Caco-2 (cell line): Measurements from ENCODE around the gene ERBB3. TPM values are rescaled to one million over a fixed set of nuclear protein-coding genes. Genes with fewer than 3 reads are reported as not detected.

ENCODE experiments used
- BruUV-seq: library from RNA; stranded (reverse); fragments of 400-500 nt; replicated peaks from 2 replicates; lab custom pipeline; 2021; lab: Mats Ljungman, UMichigan
- CTCF ChIA-PET: fragments of 300-600 bp; sonication (Branson Sonifier 250); formaldehyde crosslinking; loops from one replicate; lab custom pipeline; 2022; ENCODE audit warnings: antibody characterized with exemption; lab: Charles Lee
- POLR2A ChIA-PET: fragments of 300-600 bp; sonication (Branson Sonifier 250); formaldehyde crosslinking; loops from one replicate; lab custom pipeline; 2022; ENCODE audit warnings: antibody characterized with exemption; lab: Charles Lee
- DNase-seq, 2 experiments: peaks; one replicate each; pipeline versions ENCODE4 v3.0.0 to v3.0.0-alpha.2; 2020 to 2022
- H3K27me3 ChIP-seq: replicated peaks from 2 replicates; pipeline ENCODE4 v1.6.0; 2011; ENCODE audit warnings: low read length; ENCODE audit not compliant: control insufficient read depth, insufficient read depth
- H3K36me3 ChIP-seq: 2 replicates; pipeline ENCODE4 v1.5.1; 2011; ENCODE audit warnings: low read length; ENCODE audit not compliant: control insufficient read depth, insufficient read depth
- H3K4me1 ChIP-seq: fragments of 250-450 bp; sonication (Bioruptor Pico); 2 replicates; pipeline ENCODE4 v1.5.1; 2020; ENCODE audit warnings: mild to moderate bottlenecking
- H3K4me3 ChIP-seq: 2 replicates; pipeline ENCODE4 v1.5.1; 2011; ENCODE audit warnings: low read depth, mild to moderate bottlenecking, control low read depth, low read length
- H3K9me3 ChIP-seq: fragments of 250-450 bp; sonication (Bioruptor Pico); 2 replicates; pipeline ENCODE4 v1.5.1; 2020; ENCODE audit warnings: mild to moderate bottlenecking, moderate library complexity
- H3K27ac Mint-ChIP-seq: one replicate; pipeline ENCODE4 v1.8.0; 2022; ENCODE audit warnings: mixed read lengths; ENCODE audit not compliant: unreplicated experiment
- H3K27me3 Mint-ChIP-seq: one replicate; pipeline ENCODE4 v1.8.0; 2022; ENCODE audit warnings: mixed read lengths; ENCODE audit not compliant: insufficient read depth, unreplicated experiment
- H3K36me3 Mint-ChIP-seq: one replicate; pipeline ENCODE4 v1.8.0; 2022; ENCODE audit warnings: mild to moderate bottlenecking, mixed read lengths; ENCODE audit not compliant: insufficient read depth, unreplicated experiment
- H3K4me1 Mint-ChIP-seq: one replicate; pipeline ENCODE4 v1.8.0; 2022; ENCODE audit warnings: low read depth, mixed read lengths; ENCODE audit not compliant: unreplicated experiment
- H3K4me3 Mint-ChIP-seq: one replicate; pipeline ENCODE4 v1.8.0; 2022; ENCODE audit warnings: mild to moderate bottlenecking, moderate library complexity, mixed read lengths; ENCODE audit not compliant: unreplicated experiment
- H3K9me3 Mint-ChIP-seq: one replicate; pipeline ENCODE4 v1.8.0; 2022; ENCODE audit warnings: mixed read lengths; ENCODE audit not compliant: unreplicated experiment
- intact Hi-C: fragments of 100-400 bp; cut with micrococcal nuclease; formaldehyde crosslinking; loops from one replicate; pipeline ENCODE4 v1.10.0; 2022; ENCODE audit not compliant: unreplicated experiment
- total RNA-seq: library from RNA; stranded (reverse); gene quantifications from 2 replicates; pipeline ENCODE4 v1.2.3, GENCODE V29; 2022
- TF ChIP-seq, protein P1 (sequence below), 2 experiments: fragments of 200-600 bp in 1 of 2; IDR thresholded peaks; 1 replicate in 1 of 2; 2 replicates in 1 of 2; pipeline versions ENCODE4 v1.5.1 to v1.8.0; 2011 to 2022; ENCODE audit warnings: antibody characterized with exemption in 1 of 2, control low read depth in 1 of 2, inconsistent platforms in 1 of 2, low read depth in 1 of 2, low read length in 1 of 2, mild to moderate bottlenecking in 1 of 2, moderate library complexity in 1 of 2; ENCODE audit not compliant: insufficient read depth in 1 of 2, severe bottlenecking in 1 of 2, unreplicated experiment in 1 of 2

Gene ERBB3
- total RNA-seq, 1 experiment from 2014 or later = 109 TPM

DNA sequence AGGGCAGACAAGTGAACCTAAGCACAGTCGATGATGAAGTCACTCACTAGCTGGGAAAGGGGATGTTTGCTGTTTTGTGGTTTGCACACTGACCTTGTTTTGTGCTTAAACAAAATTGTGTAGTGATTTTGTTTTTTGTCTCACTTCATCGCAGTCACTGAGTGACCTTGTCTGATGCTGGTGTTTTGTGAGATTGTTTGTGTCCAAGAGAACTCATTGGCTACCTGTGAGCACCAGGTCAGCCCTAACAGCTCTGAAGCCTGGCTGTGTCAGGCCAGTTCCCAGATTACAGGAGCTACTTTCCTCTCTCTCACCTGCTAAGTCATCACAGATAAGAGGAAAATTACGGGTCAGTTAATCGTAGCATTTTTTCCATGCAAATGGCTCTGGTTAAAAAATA lies 44.2 kb downstream of the ERBB3 start:
- H3K9me3 ChIP-seq = no peaks in the 10 kb centered on the region
- H3K9me3 Mint-ChIP-seq = no peaks in the 10 kb centered on the region
- peaks cover 28% of the 10 kb centered on the region for H3K4me1 Mint-ChIP-seq
- no peaks in the 10 kb centered on the region for H3K27me3 Mint-ChIP-seq
- H3K27ac Mint-ChIP-seq = peak overlapping the region; percentile 19
- H3K36me3 Mint-ChIP-seq = peaks cover 26% of the 10 kb centered on the region
- TF ChIP-seq, protein P1, sequence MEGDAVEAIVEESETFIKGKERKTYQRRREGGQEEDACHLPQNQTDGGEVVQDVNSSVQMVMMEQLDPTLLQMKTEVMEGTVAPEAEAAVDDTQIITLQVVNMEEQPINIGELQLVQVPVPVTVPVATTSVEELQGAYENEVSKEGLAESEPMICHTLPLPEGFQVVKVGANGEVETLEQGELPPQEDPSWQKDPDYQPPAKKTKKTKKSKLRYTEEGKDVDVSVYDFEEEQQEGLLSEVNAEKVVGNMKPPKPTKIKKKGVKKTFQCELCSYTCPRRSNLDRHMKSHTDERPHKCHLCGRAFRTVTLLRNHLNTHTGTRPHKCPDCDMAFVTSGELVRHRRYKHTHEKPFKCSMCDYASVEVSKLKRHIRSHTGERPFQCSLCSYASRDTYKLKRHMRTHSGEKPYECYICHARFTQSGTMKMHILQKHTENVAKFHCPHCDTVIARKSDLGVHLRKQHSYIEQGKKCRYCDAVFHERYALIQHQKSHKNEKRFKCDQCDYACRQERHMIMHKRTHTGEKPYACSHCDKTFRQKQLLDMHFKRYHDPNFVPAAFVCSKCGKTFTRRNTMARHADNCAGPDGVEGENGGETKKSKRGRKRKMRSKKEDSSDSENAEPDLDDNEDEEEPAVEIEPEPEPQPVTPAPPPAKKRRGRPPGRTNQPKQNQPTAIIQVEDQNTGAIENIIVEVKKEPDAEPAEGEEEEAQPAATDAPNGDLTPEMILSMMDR (IDR thresholded peaks at IDR 0.05; ENCODE audit: insufficient read depth in 1 of 2, low read depth in 1 of 2, low read length in 1 of 2, severe bottlenecking in 1 of 2, unreplicated experiment in 1 of 2) = no peak
- H3K27me3 ChIP-seq = no peaks in the 10 kb centered on the region
- no peak overlapping the region for H3K4me3 Mint-ChIP-seq
- POLR2A ChIA-PET = no interaction called here
- CTCF ChIA-PET = interaction anchor here (0.6 to 1.2 kb wide), 3 partner anchors 19 to 179 kb away, joined by 3 to 4 read pairs (median 3); partner anchors contain the start of gene SMARCC2
- intact Hi-C loops = no loop called here
- BruUV-seq = no TSS peak
- H3K4me3 ChIP-seq = no peak overlapping the region
- peaks cover 25% of the 10 kb centered on the region for H3K4me1 ChIP-seq
- H3K36me3 ChIP-seq = no peaks in the 10 kb centered on the region
- no peak for DNase-seq

DNA sequence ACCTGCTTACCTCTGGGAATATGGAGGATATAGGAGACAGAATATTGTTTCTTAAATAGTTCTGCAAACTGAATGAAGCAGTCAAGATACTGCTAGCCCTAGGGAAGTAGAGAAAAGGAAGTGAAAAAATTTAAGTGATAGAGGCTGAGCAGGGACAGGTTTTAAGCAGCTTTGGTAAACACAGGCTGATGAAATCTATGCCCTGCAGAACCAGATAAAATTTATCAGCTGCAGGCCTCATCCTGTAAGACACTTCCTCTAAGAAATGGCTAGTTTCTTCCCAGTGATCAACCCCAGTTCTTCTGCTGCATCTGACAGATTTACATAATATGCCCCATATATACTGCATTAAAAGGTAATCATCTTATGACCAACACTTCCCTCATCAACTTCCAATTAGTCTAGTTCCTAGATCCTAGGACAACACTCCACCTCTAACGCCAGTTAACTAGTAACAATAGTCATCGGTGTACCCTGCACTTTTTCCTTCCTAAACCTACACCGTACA lies 46.8 kb downstream of the ERBB3 start:
- TF ChIP-seq, protein P1 (IDR thresholded peaks at IDR 0.05; ENCODE audit: insufficient read depth in 1 of 2, low read depth in 1 of 2, low read length in 1 of 2, severe bottlenecking in 1 of 2, unreplicated experiment in 1 of 2) = no peak
- BruUV-seq = no TSS peak
- H3K36me3 ChIP-seq = peaks cover 4% of the 10 kb centered on the region
- H3K36me3 Mint-ChIP-seq = peaks cover 50% of the 10 kb centered on the region
- intact Hi-C loops = loop anchor here (1.0 to 2.0 kb wide), 4 partner anchors 62 to 140 kb away; partner anchors contain the start of genes ANKRD52, COQ10A, NABP2 and SMARCC2
- H3K27me3 Mint-ChIP-seq = no peaks in the 10 kb centered on the region
- no peaks in the 10 kb centered on the region for H3K9me3 Mint-ChIP-seq
- ChIA-PET POLR2A (interaction anchor here (0.5 to 1.9 kb wide), 5 partner anchors 9 to 63 kb away, joined by 3 to 19 read pairs (median 4); partner anchors contain the start of genes MYL6, SMARCC2 and ZC3H10), CTCF (interaction anchor here (0.6 to 2.8 kb wide), 5 partner anchors 8 to 510 kb away, joined by 3 to 66 read pairs (median 16); partner anchors contain the start of genes MYL6B, SMARCC2 and ZC3H10)
- H3K4me3 ChIP-seq = 0 out of 2 replicates have a peak overlapping the region, but pooled peaks have one; percentile 40
- DNase-seq = no peak
- H3K9me3 ChIP-seq = no peaks in the 10 kb centered on the region
- H3K27ac Mint-ChIP-seq = peak overlapping the region; percentile 91
- peak overlapping the region; percentile 89 for H3K4me3 Mint-ChIP-seq
- peaks cover 29% of the 10 kb centered on the region for H3K4me1 ChIP-seq
- peaks cover 35% of the 10 kb centered on the region for H3K4me1 Mint-ChIP-seq
- H3K27me3 ChIP-seq = no peaks in the 10 kb centered on the region

DNA sequence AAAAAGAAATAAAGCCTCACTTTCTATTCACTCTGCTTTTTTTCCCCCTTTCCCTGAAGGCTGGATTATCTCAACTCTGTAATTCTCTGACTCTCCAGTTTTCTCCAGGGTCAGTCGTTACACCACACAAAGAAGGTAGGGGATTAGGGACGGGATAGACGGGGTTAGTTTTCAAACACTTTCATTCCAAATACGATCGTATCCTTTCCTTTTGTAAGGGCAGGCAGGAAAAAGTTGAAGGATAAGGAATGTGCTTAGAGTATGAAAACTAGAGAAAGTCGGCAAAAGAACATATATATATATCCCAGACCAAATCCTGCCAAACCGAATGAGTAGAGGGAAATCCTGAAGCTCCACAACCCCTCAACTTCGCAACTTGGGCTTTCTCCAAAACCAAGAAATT lies 47.5 kb downstream of the ERBB3 start:
- H3K9me3 ChIP-seq = no peaks in the 10 kb centered on the region
- Mint-ChIP-seq H3K27me3 (no peaks in the 10 kb centered on the region), H3K9me3 (no peaks in the 10 kb centered on the region), H3K27ac (peak overlapping the region; percentile 91), H3K4me3 (peak overlapping the region; percentile 89), H3K36me3 (peaks cover 55% of the 10 kb centered on the region), H3K4me1 (peaks cover 35% of the 10 kb centered on the region)
- ChIA-PET POLR2A (interaction anchor here (0.6 to 2.0 kb wide), 15 partner anchors 9 to 152 kb away, joined by 3 to 27 read pairs (median 8); partner anchors contain the start of genes ANKRD52, MYL6, MYL6B and PA2G4), CTCF (interaction anchor here (0.5 to 2.8 kb wide), 20 partner anchors 8 to 509 kb away, joined by 3 to 66 read pairs (median 4); partner anchors contain the start of genes MYL6, MYL6B, PA2G4 and RAB5B)
- H3K4me3 ChIP-seq = peak overlapping the region; percentile 40
- no peak for DNase-seq
- intact Hi-C loops = loop anchor here (2.0 kb wide), 3 partner anchors 61 to 139 kb away; partner anchors contain the start of genes ANKRD52, COQ10A and SMARCC2
- peaks cover 29% of the 10 kb centered on the region for H3K4me1 ChIP-seq
- TF ChIP-seq, protein P1 (IDR thresholded peaks at IDR 0.05; ENCODE audit: insufficient read depth in 1 of 2, low read depth in 1 of 2, low read length in 1 of 2, severe bottlenecking in 1 of 2, unreplicated experiment in 1 of 2) = no peak
- H3K36me3 ChIP-seq = peaks cover 4% of the 10 kb centered on the region
- no peaks in the 10 kb centered on the region for H3K27me3 ChIP-seq
- BruUV-seq = TSS peak; percentile 98
